Fibroblast of lung (primary cell): ENCODE data around the gene SLC44A5. TPM values are rescaled to one million over a fixed set of nuclear protein-coding genes. Genes with fewer than 3 reads are reported as not detected.

Experiments
- DNase-seq, 2 donors: peaks; one replicate each; pipeline versions ENCODE4 v3.0.0 to v3.0.0-alpha.2; 2010; ENCODE audit warnings: low read depth in 2 of 2
- H2AFZ ChIP-seq: 2 replicates; pipeline ENCODE4 v1.5.1; 2012; ENCODE audit warnings: low read length, control low read depth, inconsistent platforms
- H3K27ac ChIP-seq: 2 replicates; pipeline ENCODE4 v1.5.1; 2011; ENCODE audit warnings: low read length, control low read depth; ENCODE audit not compliant: insufficient read depth
- H3K27me3 ChIP-seq: 2 replicates; pipeline ENCODE4 v1.5.1; 2011; ENCODE audit warnings: mild to moderate bottlenecking, low read length; ENCODE audit not compliant: control insufficient read depth, insufficient read depth
- H3K36me3 ChIP-seq: 2 replicates; pipeline ENCODE4 v1.5.1; 2011; ENCODE audit warnings: low read length; ENCODE audit not compliant: control insufficient read depth, insufficient read depth
- H3K4me1 ChIP-seq: 2 replicates; pipeline ENCODE4 v1.5.1; 2011; ENCODE audit warnings: low read length; ENCODE audit not compliant: control insufficient read depth, insufficient read depth; ENCODE audit errors: extremely low read depth
- H3K4me2 ChIP-seq: 2 replicates; pipeline ENCODE4 v1.5.1; 2011; ENCODE audit warnings: low read length, control low read depth; ENCODE audit not compliant: insufficient read depth; ENCODE audit errors: extremely low read depth
- H3K4me3 ChIP-seq, 4 experiments: fragments of 200-600 bp in 1 of 4; sonication (generic) in 1 of 4; replicated peaks in 1 of 4; 2 replicates each; pipeline ENCODE4 v1.5.1; 2011 to 2016; ENCODE audit warnings: low read length in 4 of 4, low read depth in 3 of 4, mild to moderate bottlenecking in 3 of 4, control low read depth in 2 of 4, inconsistent platforms in 1 of 4, mixed read lengths in 1 of 4; ENCODE audit not compliant: insufficient read depth in 1 of 4; ENCODE audit errors: control extremely low read depth in 1 of 4
- H3K79me2 ChIP-seq: 2 replicates; pipeline ENCODE4 v1.5.1; 2012; ENCODE audit warnings: mild to moderate bottlenecking, low read length, inconsistent platforms; ENCODE audit not compliant: control insufficient read depth, insufficient read depth
- H3K9ac ChIP-seq: 2 replicates; pipeline ENCODE4 v1.5.1; 2011; ENCODE audit warnings: mild to moderate bottlenecking, low read length, control low read depth; ENCODE audit not compliant: insufficient read depth
- H3K9me3 ChIP-seq: 2 replicates; pipeline ENCODE4 v1.5.1; 2012; ENCODE audit warnings: low read depth, low read length; ENCODE audit not compliant: control insufficient read depth, insufficient read depth
- H4K20me1 ChIP-seq: 2 replicates; pipeline ENCODE4 v1.5.1; 2011; ENCODE audit warnings: low read length; ENCODE audit not compliant: control insufficient read depth, insufficient read depth; ENCODE audit errors: extremely low read depth
- EZH2 ChIP-seq: IDR thresholded peaks from 2 replicates; pipeline ENCODE4 v1.5.1; 2012; ENCODE audit warnings: low read length, control low read depth, mild to moderate bottlenecking; ENCODE audit errors: missing control alignments
- polyA plus RNA-seq, 2 donors: library from polyadenylated mRNA; depleted of rRNA in 1 of 2; stranded (reverse) in 1 of 2; unstranded in 1 of 2; fragments of >200 nt; gene quantifications; 2 replicates each; pipeline ENCODE4 v1.2.1, GENCODE V29; 2011 to 2012; ENCODE audit warnings: missing spikeins in 1 of 2
- total RNA-seq: library from RNA; depleted of rRNA; stranded (reverse); fragments of >200 nt; gene quantifications from 2 replicates; pipeline ENCODE4 v1.2.1, GENCODE V29; 2014
- TF ChIP-seq, protein P1 (sequence below), 2 donors: IDR thresholded peaks in 1 of 2; conservative IDR thresholded peaks in 1 of 2; 1 replicate in 1 of 2; 2 replicates in 1 of 2; pipeline ENCODE4 v1.5.1; 2011 to 2012; ENCODE audit warnings: low read length in 2 of 2, control low read depth in 1 of 2, inconsistent platforms in 1 of 2, low read depth in 1 of 2, mild to moderate bottlenecking in 1 of 2

SLC44A5 gene
- total and polyA plus RNA-seq, 2 donors (not counting 1 experiment from before 2014, with no cell fraction given), result under 0.01 to 0.03 TPM

DNA sequence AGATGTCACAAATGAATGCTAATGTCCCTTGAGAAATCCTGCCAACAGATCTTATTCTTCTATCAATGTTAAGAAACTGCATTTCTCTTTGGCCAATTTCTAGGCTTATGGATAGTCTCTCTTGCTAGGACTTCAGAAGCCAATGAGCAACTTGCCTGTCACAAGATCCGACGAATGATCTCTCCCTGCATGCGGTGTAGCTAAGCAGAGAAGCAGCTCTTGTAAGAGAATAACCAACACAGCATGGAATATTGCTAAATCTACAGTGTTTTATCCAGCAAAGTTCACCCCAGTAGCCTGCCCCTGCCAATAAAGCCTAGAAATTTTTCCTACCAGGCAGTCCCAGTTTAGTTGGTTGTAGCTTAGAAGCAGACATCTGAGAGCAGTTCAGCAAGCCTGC lies 2.1 kb upstream of the SLC44A5 start:
- Histone ChIP-seq H3K36me3 (no peaks in the 10 kb centered on the region), H3K9ac (no peak overlapping the region), H3K4me2 (no peak overlapping the region), H2AFZ (no peak overlapping the region), H4K20me1 (no peaks in the 10 kb centered on the region), H3K9me3 (no peaks in the 10 kb centered on the region), H3K4me1 (no peaks in the 10 kb centered on the region), H3K27ac (no peak overlapping the region), H3K4me3 (no peak overlapping the region), H3K79me2 (no peaks in the 10 kb centered on the region), H3K27me3 (peaks cover 16% of the 10 kb centered on the region)
- DNase-seq, result no peak
- TF ChIP-seq, protein P1, sequence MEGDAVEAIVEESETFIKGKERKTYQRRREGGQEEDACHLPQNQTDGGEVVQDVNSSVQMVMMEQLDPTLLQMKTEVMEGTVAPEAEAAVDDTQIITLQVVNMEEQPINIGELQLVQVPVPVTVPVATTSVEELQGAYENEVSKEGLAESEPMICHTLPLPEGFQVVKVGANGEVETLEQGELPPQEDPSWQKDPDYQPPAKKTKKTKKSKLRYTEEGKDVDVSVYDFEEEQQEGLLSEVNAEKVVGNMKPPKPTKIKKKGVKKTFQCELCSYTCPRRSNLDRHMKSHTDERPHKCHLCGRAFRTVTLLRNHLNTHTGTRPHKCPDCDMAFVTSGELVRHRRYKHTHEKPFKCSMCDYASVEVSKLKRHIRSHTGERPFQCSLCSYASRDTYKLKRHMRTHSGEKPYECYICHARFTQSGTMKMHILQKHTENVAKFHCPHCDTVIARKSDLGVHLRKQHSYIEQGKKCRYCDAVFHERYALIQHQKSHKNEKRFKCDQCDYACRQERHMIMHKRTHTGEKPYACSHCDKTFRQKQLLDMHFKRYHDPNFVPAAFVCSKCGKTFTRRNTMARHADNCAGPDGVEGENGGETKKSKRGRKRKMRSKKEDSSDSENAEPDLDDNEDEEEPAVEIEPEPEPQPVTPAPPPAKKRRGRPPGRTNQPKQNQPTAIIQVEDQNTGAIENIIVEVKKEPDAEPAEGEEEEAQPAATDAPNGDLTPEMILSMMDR (conservative IDR thresholded peaks at IDR 0.05 in 1 of 2, IDR thresholded peaks at IDR 0.05 in 1 of 2; ENCODE audit: low read depth in 1 of 2, low read length in 2 of 2), result no peak
- no peak for TF ChIP-seq EZH2

DNA sequence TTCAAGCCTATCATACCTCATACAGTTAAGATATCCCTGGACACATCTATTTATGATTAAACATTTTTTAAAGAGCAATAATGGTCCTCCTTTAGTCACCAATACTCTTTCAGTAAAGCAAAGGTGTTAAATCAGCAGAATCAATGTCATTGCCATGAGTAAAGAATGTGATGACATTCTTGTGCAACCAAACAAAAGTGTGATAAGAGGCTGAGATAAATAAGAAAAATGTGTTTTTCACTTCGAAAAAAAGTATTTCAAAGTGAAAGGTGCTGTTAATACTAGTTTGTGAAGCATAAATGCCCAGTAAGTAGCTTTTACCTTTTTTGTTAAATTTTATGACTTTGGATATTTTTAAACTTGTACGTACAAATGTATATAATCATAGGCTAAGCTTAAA lies 8.4 kb downstream of the SLC44A5 start:
- Histone ChIP-seq H3K79me2 (no peaks in the 10 kb centered on the region), H3K4me1 (no peaks in the 10 kb centered on the region), H3K4me3 (no peak overlapping the region), H3K4me2 (no peak overlapping the region), H2AFZ (no peak overlapping the region), H3K27me3 (no peaks in the 10 kb centered on the region), H3K9ac (no peak overlapping the region), H3K9me3 (no peaks in the 10 kb centered on the region), H4K20me1 (no peaks in the 10 kb centered on the region), H3K27ac (no peak overlapping the region), H3K36me3 (no peaks in the 10 kb centered on the region)
- TF ChIP-seq EZH2, result no peak
- TF ChIP-seq, protein P1 (conservative IDR thresholded peaks at IDR 0.05 in 1 of 2, IDR thresholded peaks at IDR 0.05 in 1 of 2; ENCODE audit: low read depth in 1 of 2, low read length in 2 of 2), result no peak
- DNase-seq, result no peak

DNA sequence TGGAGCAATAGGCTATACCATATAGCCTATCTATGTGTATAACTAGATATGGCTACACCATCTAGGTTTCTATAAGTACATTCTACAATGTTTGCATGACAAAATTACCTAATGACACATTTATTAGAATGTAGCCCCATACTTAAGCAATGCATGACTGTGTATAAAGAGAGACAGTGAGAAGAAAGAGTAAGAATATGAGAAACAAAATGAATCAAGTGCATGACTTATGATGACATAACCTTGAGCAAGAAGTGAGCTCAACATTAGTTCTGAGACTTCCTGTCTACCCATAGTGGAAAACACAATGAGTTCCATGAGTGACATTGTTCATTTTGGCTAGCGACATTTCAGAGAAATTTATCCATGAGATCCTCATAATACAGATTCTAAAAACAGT lies 10.1 kb downstream of the SLC44A5 start:
- Histone ChIP-seq H4K20me1 (no peaks in the 10 kb centered on the region), H3K9me3 (no peaks in the 10 kb centered on the region), H3K4me2 (no peak overlapping the region), H3K36me3 (no peaks in the 10 kb centered on the region), H3K27ac (no peak overlapping the region), H2AFZ (no peak overlapping the region), H3K79me2 (no peaks in the 10 kb centered on the region), H3K27me3 (no peaks in the 10 kb centered on the region), H3K4me1 (no peaks in the 10 kb centered on the region), H3K9ac (no peak overlapping the region), H3K4me3 (no peak overlapping the region)
- no peak for DNase-seq
- no peak for TF ChIP-seq EZH2
- TF ChIP-seq, protein P1 (conservative IDR thresholded peaks at IDR 0.05 in 1 of 2, IDR thresholded peaks at IDR 0.05 in 1 of 2; ENCODE audit: low read depth in 1 of 2, low read length in 2 of 2), result no peak
